ENCODE data around the gene PPP2R5C.

DNA sequence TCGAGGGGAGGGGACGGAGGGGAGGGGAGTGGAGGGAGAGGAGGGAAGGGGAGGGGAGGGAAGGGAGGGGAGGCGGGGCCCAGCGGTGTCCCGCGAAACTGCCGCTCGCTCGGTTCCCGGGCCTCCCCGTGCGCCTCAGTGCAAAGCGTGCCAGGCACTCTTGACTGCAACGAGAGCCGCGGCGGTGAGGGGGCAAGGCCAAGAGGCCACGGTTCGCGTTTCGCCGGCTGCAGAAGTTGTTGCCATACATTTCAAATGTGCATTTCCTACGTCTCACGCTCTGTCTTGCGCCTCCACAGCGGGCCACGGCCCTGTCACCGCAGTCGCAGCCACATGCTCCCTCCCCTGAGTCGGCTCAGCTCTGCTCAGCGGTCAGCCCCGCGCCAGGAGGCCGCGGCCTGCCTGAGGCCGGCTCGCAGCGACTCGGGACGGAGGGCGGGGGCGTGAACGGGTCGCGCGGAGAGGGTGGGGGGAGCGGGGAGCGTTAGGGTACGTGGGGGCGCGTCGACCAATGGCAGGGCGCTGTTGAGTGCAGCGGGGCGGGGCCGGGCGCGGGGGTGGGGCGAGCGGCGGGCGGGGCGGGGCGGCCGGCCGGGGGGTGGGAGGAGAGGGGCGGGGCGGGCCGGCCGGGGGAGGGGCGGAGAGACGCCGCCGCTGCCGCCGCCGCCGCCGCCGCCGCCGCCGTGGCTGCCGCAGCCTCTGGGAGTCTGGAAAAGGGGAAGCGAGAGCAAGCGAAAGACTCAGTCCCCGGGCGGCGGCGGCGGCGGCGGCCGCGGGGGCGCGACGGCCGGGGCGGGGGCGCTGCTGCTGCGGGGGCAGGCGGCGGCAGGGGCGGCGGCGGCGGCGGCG is at the start of gene PPP2R5C:
- TF ChIP-seq CTCF (IDR thresholded peaks at IDR 0.05) (no peak), POLR2AphosphoS5 (IDR thresholded peaks at IDR 0.05; ENCODE audit: low read depth, low read length) (no peak)
